GM19023 (cell line): ENCODE data around the gene GPR137C.

Experiments used
- ATAC-seq: cut with Tn5 transposase; IDR thresholded peaks from one replicate; pipeline ENCODE4 v1.9.1; 2021; ENCODE audit warnings: mild to moderate bottlenecking, moderate library complexity; ENCODE audit not compliant: unreplicated experiment

GPR137C gene, protein sequence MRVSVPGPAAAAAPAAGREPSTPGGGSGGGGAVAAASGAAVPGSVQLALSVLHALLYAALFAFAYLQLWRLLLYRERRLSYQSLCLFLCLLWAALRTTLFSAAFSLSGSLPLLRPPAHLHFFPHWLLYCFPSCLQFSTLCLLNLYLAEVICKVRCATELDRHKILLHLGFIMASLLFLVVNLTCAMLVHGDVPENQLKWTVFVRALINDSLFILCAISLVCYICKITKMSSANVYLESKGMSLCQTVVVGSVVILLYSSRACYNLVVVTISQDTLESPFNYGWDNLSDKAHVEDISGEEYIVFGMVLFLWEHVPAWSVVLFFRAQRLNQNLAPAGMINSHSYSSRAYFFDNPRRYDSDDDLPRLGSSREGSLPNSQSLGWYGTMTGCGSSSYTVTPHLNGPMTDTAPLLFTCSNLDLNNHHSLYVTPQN

GRCh38 chr14:52552063-52552988 lies at the start of gene GPR137C, which contains the start of gene TXNDC16:
Gene GPR137C (plus strand): TSS chr14:52552836. CDS start chr14:52553148, 312 bp downstream.
Gene TXNDC16 (minus strand): TSS chr14:52552505. CDS start chr14:52543557, 8,948 bp downstream.
- peak; percentile 94 for ATAC-seq

DNA sequence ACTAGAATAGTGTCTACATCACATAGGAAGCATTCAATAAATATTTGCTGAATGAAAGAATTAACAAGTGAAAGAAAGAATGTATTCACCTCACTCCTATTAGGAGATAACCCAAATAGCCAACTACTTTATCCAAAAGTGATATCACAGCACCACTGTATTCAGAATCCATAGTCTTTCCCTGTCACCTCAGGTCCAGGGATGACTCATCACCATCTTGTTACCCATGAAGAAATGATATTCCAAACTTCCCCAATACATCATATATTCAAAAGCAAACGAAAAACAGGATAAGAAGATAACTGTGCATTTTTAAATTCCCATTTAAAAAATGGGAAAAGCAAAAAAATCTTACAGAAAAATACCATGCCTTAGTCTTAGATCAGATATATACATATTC lies 39.4 kb upstream of the GPR137C start:
- ATAC-seq = no peak

DNA sequence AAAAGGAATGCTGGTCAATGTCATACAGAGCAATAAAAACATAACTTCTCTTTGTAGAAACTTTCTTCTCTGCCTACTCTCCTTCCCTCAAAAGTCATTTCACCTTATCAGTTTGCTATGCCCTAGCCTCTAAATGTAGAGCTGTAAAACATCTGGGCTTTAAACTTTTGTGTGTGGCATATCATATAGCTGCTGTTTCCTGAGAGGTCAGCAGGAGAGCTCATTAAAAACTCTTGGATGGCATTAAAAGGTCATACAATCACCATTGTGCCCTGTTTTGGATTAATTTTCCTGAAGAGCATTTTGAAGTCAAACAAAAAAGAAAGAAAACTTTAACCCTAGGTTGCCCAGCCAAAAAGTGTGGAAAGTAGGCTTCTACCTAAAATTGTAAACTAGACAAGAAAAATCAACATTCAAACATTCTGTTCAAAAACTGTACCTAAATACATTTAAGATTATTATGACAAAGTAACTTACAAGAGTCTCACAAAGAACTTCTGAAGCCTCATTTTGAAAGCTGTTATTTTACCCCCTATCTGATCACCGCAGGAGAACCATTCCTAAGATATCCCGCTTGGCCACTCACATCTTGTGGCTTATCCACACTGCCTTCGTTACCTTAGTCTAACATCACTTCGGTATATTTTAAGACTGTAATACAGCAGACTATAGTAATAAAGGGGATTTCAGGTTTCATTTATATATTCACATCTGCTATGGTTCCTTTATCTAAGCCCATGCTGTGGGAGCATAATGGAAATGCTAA lies 38.4 kb upstream of the GPR137C start:
- no peak for ATAC-seq

DNA sequence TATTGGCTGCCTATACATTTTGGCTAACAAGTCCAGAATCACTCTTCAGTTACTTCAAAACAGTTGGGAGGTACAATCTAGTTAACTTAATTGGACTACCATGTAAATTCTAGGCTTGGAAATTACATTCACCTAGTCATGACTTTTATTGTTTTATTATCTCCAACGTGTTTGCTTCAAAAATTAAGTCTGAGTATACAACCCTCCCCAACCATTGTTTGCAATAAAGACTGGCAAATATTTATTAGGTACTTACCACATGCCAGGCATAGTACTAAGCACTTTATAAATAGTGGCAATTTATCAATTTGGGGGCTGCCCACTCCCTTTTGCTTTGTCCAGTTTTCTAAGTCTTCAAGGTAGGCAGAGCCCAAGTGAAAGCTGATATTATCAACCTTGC lies 30.6 kb upstream of the GPR137C start:
- ATAC-seq = no peak

GRCh38 chr14:52522581-52523345 lies 29.9 kb upstream of the GPR137C start:
- ATAC-seq = no peak

DNA sequence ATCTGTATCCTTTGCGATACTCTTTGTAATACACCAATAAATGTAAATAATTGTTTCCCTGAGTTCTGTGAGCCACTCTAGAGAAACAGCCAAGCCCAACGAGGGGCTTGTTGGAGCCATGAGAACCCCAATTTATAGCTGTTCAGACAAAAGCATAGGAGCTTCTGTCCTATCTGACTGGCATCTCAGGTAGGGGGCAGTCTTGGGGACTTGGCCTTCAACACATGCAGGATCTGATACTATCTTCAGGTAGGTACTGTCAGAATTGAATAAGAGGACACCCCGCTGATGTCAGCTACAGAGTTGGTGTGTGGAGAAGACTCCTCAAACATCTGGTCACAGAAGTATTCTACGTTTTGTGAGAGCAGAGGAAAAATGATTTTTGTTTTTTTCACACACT lies 25.6 kb upstream of the GPR137C start:
- ATAC-seq = no peak

- no peak for ATAC-seq
Observed at GRCh38 chr14:52531481-52531880, 21.2 kb upstream of the GPR137C start.

DNA sequence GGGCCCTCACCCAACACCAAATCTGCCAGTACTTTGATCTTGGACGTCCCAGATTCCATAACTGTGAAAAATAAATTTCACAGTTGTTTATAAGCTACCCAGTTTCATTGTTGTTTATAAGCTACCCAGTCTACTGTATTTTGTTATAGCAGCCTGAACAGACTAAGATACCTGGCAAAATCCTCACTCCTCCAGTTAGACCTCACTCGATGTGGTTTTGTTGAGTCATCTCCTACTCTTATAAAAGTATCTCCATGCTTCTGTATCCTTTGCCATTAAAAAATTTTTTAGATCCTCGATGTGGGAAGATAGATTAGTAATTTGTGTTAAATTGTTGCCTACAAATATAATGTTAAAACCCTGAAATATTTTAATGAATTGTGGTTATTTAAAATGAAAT lies 16.4 kb upstream of the GPR137C start:
- ATAC-seq = no peak

GRCh38 chr14:52538623-52539022 lies 14.0 kb upstream of the GPR137C start:
- ATAC-seq = no peak

- ATAC-seq = no peak
Observed at GRCh38 chr14:52545584-52546317, 6.9 kb upstream of the GPR137C start.

GRCh38 chr14:52546318-52546670 lies 6.3 kb upstream of the GPR137C start:
- no peak for ATAC-seq

DNA sequence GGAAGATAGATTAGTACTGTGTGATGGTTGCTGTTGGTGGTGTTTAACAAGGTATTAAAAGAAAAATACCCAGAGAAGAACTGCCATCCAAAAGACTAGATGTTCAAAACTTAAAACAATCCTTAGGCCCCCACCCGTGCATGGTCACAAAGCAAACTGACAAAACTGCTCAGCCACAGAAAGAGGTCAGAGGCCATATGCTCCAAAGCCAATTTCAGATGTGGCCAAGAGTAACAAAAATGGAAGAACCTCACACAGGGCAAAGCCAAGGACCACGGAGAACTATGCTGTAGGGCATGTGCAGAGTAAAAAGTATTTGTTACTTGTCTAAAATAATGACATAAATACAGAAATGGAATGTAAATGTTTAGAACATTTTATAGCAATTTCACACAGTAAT lies 5.6 kb upstream of the GPR137C start:
- no peak for ATAC-seq

DNA sequence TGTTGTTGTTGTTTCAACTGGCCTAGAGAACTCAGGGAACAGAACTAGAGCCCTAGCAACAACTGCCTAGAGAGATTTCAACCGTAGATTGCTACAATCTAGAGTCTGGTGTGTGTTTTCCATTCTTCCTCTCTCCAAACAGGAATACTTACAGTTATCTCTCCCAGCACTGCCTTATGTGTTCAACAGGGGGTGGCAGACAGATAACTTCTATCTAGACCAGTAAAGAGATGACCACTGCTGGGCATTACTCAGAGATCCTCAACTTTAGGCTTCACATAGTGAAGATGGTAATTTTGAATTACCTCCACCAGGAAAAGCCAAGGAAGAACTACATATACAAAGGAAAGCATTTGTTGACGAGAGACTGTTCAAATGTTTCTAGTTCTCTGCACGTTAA lies 5.1 kb upstream of the GPR137C start:
- no peak for ATAC-seq

DNA sequence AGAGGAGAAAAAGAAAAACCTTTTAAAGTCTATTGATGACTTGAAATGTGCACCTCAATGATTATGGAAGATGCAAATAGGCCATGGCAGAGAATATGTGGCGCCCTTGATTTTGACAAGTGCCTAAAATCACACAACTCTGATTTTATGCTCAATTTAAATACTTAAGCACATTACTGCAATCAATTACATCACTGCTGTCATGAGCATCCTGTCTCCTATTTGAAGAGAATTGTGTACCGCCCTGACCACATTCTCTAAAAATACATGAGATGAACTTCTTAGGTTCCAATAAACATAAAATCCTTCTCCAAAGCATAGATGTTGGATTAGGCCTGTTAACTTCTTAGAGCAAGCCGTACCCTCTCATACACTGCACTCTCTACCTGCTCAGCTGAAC lies 2.0 kb upstream of the GPR137C start:
- ATAC-seq = no peak

GRCh38 chr14:52551205-52551604 lies 1.4 kb upstream of the GPR137C start:
- no peak for ATAC-seq

GRCh38 chr14:52551696-52552062 lies 957 bp upstream of the GPR137C start:
- no peak for ATAC-seq

DNA sequence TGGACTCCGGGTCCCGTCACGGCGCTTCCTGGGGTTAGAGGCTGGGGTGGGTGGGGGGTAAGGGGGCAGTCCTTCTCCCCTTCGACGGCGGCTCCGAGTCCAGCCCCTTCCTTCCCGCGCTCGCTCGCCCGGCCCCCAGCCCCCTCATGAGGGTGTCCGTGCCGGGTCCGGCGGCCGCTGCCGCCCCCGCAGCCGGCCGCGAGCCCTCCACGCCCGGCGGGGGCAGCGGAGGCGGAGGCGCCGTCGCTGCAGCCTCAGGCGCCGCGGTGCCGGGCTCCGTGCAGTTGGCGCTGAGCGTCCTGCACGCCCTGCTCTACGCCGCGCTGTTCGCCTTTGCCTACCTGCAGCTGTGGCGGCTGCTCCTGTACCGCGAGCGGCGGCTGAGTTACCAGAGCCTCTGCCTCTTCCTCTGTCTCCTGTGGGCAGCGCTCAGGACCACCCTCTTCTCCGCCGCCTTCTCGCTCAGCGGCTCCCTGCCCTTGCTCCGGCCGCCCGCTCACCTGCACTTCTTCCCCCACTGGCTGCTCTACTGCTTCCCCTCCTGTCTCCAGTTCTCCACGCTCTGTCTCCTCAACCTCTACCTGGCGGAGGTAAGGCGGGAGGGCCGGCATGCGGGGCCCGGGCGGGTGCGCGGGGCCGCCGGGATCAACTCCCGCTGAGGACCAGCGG lies 500 bp downstream of the GPR137C start:
- peak; percentile 21 for ATAC-seq

GRCh38 chr14:52553671-52554575 lies 1.3 kb downstream of the GPR137C start:
- ATAC-seq = no peak
